HG03108 (cell line): Measurements from ENCODE around the gene UCK1.

Source experiments
- ATAC-seq: cut with Tn5 transposase; IDR thresholded peaks from one replicate; pipeline ENCODE4 v1.9.1; 2021; ENCODE audit warnings: moderate library complexity; ENCODE audit not compliant: unreplicated experiment

The UCK1 gene

DNA sequence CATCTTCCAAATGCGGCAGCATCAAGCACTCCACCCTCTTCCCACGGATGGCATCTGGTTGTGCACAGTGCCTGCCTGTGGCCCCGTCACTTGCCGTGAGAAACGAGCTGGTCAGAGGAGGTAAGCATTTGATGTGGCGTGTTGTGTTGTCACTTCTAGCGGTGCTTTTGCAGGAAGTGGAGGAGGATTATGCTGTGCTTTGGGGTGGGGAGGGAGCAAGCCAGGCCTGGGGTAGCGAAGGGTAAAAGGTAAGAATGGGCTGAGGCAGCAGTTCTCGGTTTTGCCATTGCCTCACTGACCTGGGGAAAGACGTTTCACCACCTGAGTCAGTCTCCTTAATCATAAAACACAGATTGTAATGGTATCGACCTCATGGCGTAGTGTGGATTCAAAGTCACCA, 30.7 kb downstream of the UCK1 start:
- ATAC-seq = no peak

GRCh38 chr9:131499254-131499767, 31.8 kb downstream of the UCK1 start:
- ATAC-seq = no peak

DNA sequence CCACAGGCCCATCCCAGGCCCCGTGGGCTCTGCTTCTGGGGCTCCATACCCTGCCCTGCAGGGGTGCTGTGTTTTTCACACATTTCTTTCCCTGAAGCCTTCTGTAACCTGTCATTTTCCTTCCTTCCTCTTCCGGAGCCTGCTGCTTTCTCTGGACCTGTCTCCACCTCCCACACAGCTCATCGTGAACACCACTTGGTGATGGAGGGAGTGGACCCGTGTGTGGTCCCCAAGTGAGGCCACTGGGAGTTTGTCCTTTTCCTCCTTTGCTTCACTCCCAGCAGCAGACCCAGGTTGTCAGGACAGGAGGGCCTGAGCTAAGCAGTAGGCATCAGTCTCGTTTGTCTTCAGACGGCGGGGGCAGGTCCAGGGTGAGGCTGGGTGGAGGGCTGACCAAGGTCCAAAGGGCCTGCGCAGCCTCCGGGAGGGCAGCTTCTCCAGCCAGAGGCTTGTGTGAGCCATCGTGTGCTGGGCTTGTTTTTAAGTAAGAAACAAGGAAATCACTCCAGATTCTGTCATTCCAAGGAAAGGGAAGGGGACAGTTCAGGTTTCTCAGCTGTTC, 34.1 kb downstream of the UCK1 start:
- ATAC-seq = no peak

- no peak for ATAC-seq
Measured at GRCh38 chr9:131495785-131496184, 35.3 kb downstream of the UCK1 start.

GRCh38 chr9:131494296-131494870, 36.7 kb downstream of the UCK1 start:
- no peak for ATAC-seq

DNA sequence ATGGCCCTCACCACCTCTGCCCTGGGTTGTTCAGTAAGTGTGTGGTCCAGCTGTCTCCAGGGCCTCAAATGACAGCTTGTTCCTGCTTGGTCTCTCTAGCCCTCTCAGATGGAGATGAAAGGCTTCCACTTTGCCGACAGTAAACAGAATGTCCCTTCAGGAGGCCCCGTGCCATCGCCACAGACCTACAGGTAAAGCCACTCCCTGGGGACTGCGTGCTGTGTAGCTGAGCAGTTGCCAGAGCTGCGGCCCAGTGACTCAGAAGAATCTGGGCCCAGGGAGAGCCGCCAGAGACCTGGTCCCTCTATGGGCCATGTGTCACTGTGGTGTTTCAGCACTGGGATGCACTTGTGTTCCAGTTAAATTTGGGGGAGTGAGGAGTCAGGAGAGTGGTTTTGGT, 39.0 kb downstream of the UCK1 start:
- ATAC-seq = no peak

GRCh38 chr9:131491001-131491710, 39.9 kb downstream of the UCK1 start:
- ATAC-seq = no peak

DNA sequence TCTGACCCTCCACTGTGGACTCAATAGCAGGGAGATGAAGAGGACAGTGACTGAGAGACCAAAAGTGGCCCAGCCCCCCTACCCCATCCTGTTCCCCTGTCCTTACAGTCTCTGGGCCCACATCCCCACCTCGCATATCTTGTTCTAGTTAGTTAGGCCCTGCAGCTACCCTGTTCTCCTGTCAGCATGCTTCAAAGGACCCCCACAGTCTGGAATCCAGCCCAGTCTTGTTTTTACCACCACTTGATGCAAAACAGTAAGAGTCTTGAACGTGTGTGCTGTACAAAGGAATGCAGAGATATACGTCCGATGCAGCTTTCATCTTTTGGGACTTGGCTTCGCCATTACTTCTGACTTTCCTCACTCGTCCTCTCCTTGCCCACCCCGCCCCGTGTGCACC, 40.5 kb downstream of the UCK1 start:
- ATAC-seq = no peak

DNA sequence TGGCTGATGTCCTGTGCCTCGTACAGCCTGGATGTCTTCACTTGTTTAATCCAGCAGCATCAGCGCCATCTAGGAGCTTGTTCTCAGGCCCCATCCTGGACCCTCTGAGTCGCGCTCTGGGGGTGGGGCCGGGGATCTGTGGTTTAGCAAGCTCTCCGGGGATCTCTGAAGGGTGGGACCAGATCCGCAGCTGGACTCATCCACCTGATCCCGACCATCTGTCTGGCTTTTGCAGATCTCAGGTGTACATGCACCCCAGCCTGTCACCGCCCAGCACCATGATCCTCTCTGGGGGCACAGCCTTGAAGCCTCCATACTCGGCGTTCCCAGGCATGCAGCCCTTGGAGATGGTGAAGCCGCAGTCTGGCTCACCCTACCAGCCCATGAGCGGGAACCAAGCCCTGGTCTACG, 43.4 kb downstream of the UCK1 start:
- no peak for ATAC-seq

DNA sequence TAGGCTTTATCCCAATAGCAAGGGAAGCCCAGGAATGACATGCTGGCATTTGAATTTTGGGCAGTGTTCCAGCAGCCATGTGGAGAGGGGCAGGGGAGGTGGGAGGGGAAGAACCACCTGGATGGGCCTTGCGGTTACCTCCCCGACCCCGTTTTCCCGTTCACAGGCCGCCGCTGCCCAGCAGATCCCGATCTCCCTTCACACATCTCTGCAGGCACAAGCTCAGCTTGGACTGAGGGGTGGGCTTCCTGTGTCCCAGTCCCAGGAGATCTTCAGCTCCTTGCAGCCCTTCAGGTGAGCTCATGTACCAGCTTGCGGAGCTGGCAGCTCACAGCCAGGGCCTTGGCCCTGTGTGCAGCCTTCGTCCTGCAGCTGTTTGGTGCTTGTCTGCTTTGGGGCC, 44.1 kb downstream of the UCK1 start:
- no peak for ATAC-seq

DNA sequence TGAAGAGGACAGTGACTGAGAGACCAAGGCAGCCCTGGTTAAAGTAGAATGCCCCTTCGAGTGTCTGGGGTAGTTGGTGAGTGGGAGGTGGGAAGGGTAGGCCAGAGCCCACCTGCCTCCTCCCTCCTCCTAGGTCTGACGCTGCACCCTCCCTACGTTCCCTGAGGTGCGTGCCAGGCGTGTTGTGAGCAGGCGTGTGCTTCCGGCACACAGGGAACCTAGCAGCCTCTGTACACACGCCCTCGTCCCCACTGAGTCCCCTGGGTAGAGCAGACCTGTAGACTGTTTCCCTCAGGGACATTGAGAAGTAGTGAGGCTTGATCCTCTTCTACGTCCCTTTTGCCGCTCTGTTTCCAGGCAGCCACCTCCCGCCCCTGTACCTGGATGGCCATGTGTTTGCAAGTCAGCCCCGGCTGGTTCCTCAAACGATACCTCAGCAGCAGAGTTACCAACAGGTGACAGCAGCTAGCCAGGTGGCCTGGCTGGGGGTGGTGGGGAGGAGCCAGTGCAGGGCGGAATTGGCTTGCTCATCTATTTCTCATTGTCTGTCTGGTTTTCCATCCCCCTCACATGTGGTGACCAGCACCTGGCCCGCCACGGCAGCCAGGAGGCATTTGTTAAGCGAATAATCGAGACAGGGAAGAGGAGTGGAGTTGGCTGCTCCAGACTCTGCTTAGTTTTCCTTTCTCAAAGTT, 45.2 kb downstream of the UCK1 start:
- ATAC-seq = no peak

- no peak for ATAC-seq
Measured at GRCh38 chr9:131485206-131485605, 45.9 kb downstream of the UCK1 start.

DNA sequence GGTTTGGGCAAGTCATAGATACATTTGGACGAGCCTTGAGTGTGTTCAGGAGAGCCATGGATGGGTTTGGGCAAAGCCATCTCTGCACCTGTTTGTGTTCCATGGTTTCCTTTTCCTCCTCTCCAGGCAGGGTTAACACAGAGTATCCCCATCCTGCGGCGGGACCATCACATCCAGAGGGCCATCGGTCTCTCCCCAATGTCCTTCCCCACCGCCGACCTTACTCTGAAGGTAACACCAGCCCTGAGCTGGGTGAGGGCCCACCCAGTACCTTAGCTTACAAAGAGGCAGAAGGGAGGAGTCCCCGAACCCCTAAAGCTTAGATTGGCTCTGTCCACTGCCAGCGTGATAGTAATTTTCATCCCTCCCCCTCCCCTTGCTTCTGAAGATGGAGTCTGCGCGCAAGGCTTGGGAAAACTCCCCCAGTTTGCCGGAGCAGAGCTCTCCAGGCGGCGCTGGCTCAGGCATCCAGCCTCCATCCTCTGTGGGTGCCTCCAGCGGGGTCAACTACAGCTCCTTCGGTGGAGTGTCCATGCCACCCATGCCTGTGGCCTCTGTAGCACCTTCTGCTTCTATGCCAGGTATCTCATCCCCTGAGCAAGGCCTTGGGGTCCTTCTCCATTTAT, 46.4 kb downstream of the UCK1 start:
- no peak for ATAC-seq

- no peak for ATAC-seq
Measured at GRCh38 chr9:131484051-131484445, 47.0 kb downstream of the UCK1 start.

- ATAC-seq = no peak
Measured at GRCh38 chr9:131483319-131484050, 47.6 kb downstream of the UCK1 start.

- no peak for ATAC-seq
Measured at GRCh38 chr9:131482343-131483006, 48.6 kb downstream of the UCK1 start.

GRCh38 chr9:131481441-131482342, 49.4 kb downstream of the UCK1 start:
- ATAC-seq = no peak

- no peak for ATAC-seq
Measured at GRCh38 chr9:131480258-131480657, 50.8 kb downstream of the UCK1 start.

- no peak for ATAC-seq
Measured at GRCh38 chr9:131478911-131479310, 52.2 kb downstream of the UCK1 start.
